CD14-positive monocyte (primary cell): ENCODE results near the gene QRICH2. TPM values are rescaled to one million over a fixed set of nuclear protein-coding genes. Genes with fewer than 3 reads are reported as not detected.

Experiments
- DNase-seq, 3 donors: peaks; one replicate each; pipeline ENCODE4 v3.0.0-alpha.2; 2011 to 2022
- H2AFZ ChIP-seq: 2 replicates; pipeline ENCODE4 v1.6.0; 2012; ENCODE audit warnings: mild to moderate bottlenecking, low read depth, low read length, inconsistent platforms; ENCODE audit not compliant: insufficient read depth, poor library complexity, severe bottlenecking
- H3K27ac ChIP-seq, 2 donors: 1 replicate in 1 of 2; 2 replicates in 1 of 2; pipeline ENCODE4 v1.5.1; 2012 to 2013; ENCODE audit warnings: low read length in 2 of 2, control low read depth in 1 of 2, inconsistent platforms in 1 of 2, low read depth in 1 of 2, mild to moderate bottlenecking in 1 of 2
- H3K27me3 ChIP-seq, 2 donors: one replicate each; pipeline versions ENCODE4 v1.6.0 to v1.6.1; 2011 to 2013; ENCODE audit warnings: low read length in 2 of 2; ENCODE audit not compliant: control insufficient read depth in 2 of 2, insufficient read depth in 2 of 2
- H3K36me3 ChIP-seq, 2 donors: replicated peaks in 1 of 2; 1 replicate in 1 of 2; 2 replicates in 1 of 2; pipeline versions ENCODE4 v1.5.1 to v1.6.1; 2012 to 2013; ENCODE audit warnings: low read length in 2 of 2, control low read depth in 1 of 2, inconsistent platforms in 1 of 2, mild to moderate bottlenecking in 1 of 2; ENCODE audit not compliant: insufficient read depth in 2 of 2, control insufficient read depth in 1 of 2
- H3K4me1 ChIP-seq, 2 donors: 1 replicate in 1 of 2; 2 replicates in 1 of 2; pipeline versions ENCODE4 v1.5.1 to v1.6.1; 2012 to 2013; ENCODE audit warnings: low read length in 2 of 2, control low read depth in 1 of 2, inconsistent platforms in 1 of 2, mild to moderate bottlenecking in 1 of 2, moderate library complexity in 1 of 2; ENCODE audit not compliant: insufficient read depth in 2 of 2, control insufficient read depth in 1 of 2
- H3K4me2 ChIP-seq: replicated peaks from 2 replicates; pipeline ENCODE3; 2012; ENCODE audit warnings: low read length, moderate library complexity, mild to moderate bottlenecking; ENCODE audit not compliant: poor library complexity, severe bottlenecking; ENCODE audit errors: extremely low read depth
- H3K4me3 ChIP-seq, 3 experiments: fragments of 200-600 bp in 1 of 3; sonication (generic) in 1 of 3; replicated peaks in 1 of 3; 1 replicate in 2 of 3; 2 replicates in 1 of 3; pipeline ENCODE4 v1.5.1; 2011 to 2013; ENCODE audit warnings: low read length in 3 of 3, mild to moderate bottlenecking in 3 of 3, control low read depth in 2 of 3, low read depth in 2 of 3, inconsistent platforms in 1 of 3, moderate library complexity in 1 of 3
- H3K79me2 ChIP-seq: 2 replicates; pipeline ENCODE4 v1.6.0; 2012; ENCODE audit warnings: mild to moderate bottlenecking, control low read depth, inconsistent platforms, low read length, moderate library complexity; ENCODE audit not compliant: insufficient read depth
- H3K9ac ChIP-seq: 2 replicates; pipeline ENCODE4 v1.6.0; 2017; ENCODE audit warnings: low read length, mild to moderate bottlenecking; ENCODE audit not compliant: insufficient read depth, poor library complexity, severe bottlenecking
- H3K9me3 ChIP-seq, 2 donors: replicated peaks in 1 of 2; 1 replicate in 1 of 2; 2 replicates in 1 of 2; pipeline versions ENCODE4 v1.5.1 to v1.6.1; 2012 to 2013; ENCODE audit warnings: low read length in 2 of 2, control low read depth in 1 of 2; ENCODE audit not compliant: control insufficient read depth in 1 of 2, insufficient read depth in 1 of 2
- H4K20me1 ChIP-seq: 2 replicates; pipeline ENCODE4 v1.6.0; 2012; ENCODE audit warnings: mild to moderate bottlenecking, low read length, control low read depth, moderate library complexity; ENCODE audit not compliant: insufficient read depth
- H3K27ac Mint-ChIP-seq, 7 donors: one replicate each; pipeline ENCODE4 v1.8.0; 2020; ENCODE audit warnings: mild to moderate bottlenecking in 7 of 7, mixed read lengths in 7 of 7, moderate library complexity in 6 of 7, inconsistent platforms in 2 of 7
- H3K27me3 Mint-ChIP-seq, 3 donors: one replicate each; pipeline ENCODE4 v1.8.0; 2021 to 2022; ENCODE audit warnings: low read depth in 3 of 3, mild to moderate bottlenecking in 3 of 3, mixed read lengths in 3 of 3, moderate library complexity in 3 of 3, inconsistent platforms in 1 of 3
- H3K36me3 Mint-ChIP-seq, 2 donors: one replicate each; pipeline ENCODE4 v1.8.0; 2020; ENCODE audit warnings: mixed read lengths in 2 of 2, inconsistent platforms in 1 of 2, mild to moderate bottlenecking in 1 of 2
- H3K4me1 Mint-ChIP-seq: one replicate; pipeline ENCODE4 v1.8.0; 2020; ENCODE audit warnings: mild to moderate bottlenecking, mixed read lengths
- H3K4me3 Mint-ChIP-seq, 2 donors: one replicate each; pipeline ENCODE4 v1.8.0; 2020; ENCODE audit warnings: mild to moderate bottlenecking in 2 of 2, mixed read lengths in 2 of 2, moderate library complexity in 1 of 2
- H3K9me3 Mint-ChIP-seq, 7 donors: one replicate each; pipeline ENCODE4 v1.8.0; 2020 to 2022; ENCODE audit warnings: mixed read lengths in 7 of 7, mild to moderate bottlenecking in 6 of 7, moderate library complexity in 6 of 7, inconsistent platforms in 2 of 7
- CTCF ChIP-seq: fragments of 200-600 bp; IDR thresholded peaks from one replicate; pipeline ENCODE4 v1.8.0; 2022; ENCODE audit warnings: antibody characterized with exemption, mild to moderate bottlenecking
- WGBS: methylation state at CpG from one replicate; pipeline ENCODE4 v1.1.5; 2013; ENCODE audit warnings: missing lambda C conversion rate; ENCODE audit not compliant: insufficient coverage; 5-methylcytosine and 5-hydroxymethylcytosine counted together
- intact Hi-C, 2 donors: fragments of 100-400 bp; cut with micrococcal nuclease; formaldehyde crosslinking; loops; one replicate each; pipeline versions ENCODE4 v1.15.0 to v1.15.1; 2023
- polyA plus RNA-seq, 3 donors: library from polyadenylated mRNA; depleted of rRNA in 1 of 3; unstranded in 2 of 3; stranded (reverse) in 1 of 3; fragments of 300-500 nt in 2 of 3; fragments of >200 nt in 1 of 3; fragmentation: Illumina TruSeq in 2 of 3; gene quantifications; 1 replicate in 2 of 3; 2 replicates in 1 of 3; pipeline ENCODE4 v1.2.3, GENCODE V29; 2012 to 2021

The QRICH2 gene
- polyA plus RNA-seq, 3 donors: 0.04 to 1.9 TPM; not detected in 1

GRCh38 chr17:76356803-76357456 lies 48.9 kb upstream of the QRICH2 start:
- H3K27ac Mint-ChIP-seq: no peak overlapping the region
- peaks cover 13% of the 10 kb centered on the region for H3K79me2 ChIP-seq
- H3K36me3 ChIP-seq: no peaks in the 10 kb centered on the region
- H3K4me1 Mint-ChIP-seq: peaks cover 21% of the 10 kb centered on the region
- peaks cover 0 to 1% (median 0%) of the 10 kb centered on the region in 7 donors for H3K9me3 Mint-ChIP-seq
- TF ChIP-seq CTCF: no peak
- no peak overlapping the region for H3K27ac ChIP-seq
- no peaks in the 10 kb centered on the region for H3K27me3 ChIP-seq
- H4K20me1 ChIP-seq: no peaks in the 10 kb centered on the region
- no peak overlapping the region for H3K4me3 ChIP-seq
- H3K9me3 ChIP-seq: no peaks in the 10 kb centered on the region
- no peak overlapping the region for H2AFZ ChIP-seq
- no peak overlapping the region for H3K9ac ChIP-seq
- intact Hi-C loops: no loop called here
- H3K27me3 Mint-ChIP-seq: peaks cover 5 to 13% (median 6%) of the 10 kb centered on the region in 3 donors
- peaks cover 15 to 21% of the 10 kb centered on the region in 2 donors for H3K4me1 ChIP-seq
- no peak overlapping the region for H3K4me3 Mint-ChIP-seq
- H3K4me2 ChIP-seq: no peak overlapping the region
- 76% methylated on average over 4 of the region's 12 CpGs for WGBS
- no peaks in the 10 kb centered on the region for H3K36me3 Mint-ChIP-seq
- DNase-seq: no peak

GRCh38 chr17:76354747-76355310 lies 46.8 kb upstream of the QRICH2 start:
- peaks cover 0 to 2% of the 10 kb centered on the region in 2 donors for H3K36me3 Mint-ChIP-seq
- peak overlapping the region in 1 of 7 donors; percentile 98 for H3K27ac Mint-ChIP-seq
- WGBS: 74% methylated on average over 6 of the region's 13 CpGs
- Histone ChIP-seq H3K27ac (no peak overlapping the region), H3K4me3 (no peak overlapping the region), H4K20me1 (no peaks in the 10 kb centered on the region), H3K9me3 (no peaks in the 10 kb centered on the region), H3K36me3 (no peaks in the 10 kb centered on the region), H3K4me2 (peak overlapping the region; percentile 91), H2AFZ (peak overlapping the region; percentile 97), H3K27me3 (no peaks in the 10 kb centered on the region), H3K4me1 (peaks cover 15 to 21% of the 10 kb centered on the region in 2 donors), H3K79me2 (peaks cover 34% of the 10 kb centered on the region), H3K9ac (no peak overlapping the region)
- no peak for DNase-seq
- intact Hi-C loops: loop anchor here (2.0 to 5.0 kb wide), 2 partner anchors 30 to 32 kb away; partner anchors contain the start of gene SPHK1 (in 1 of the 2)
- peak overlapping the region; percentile 27 to 99 for H3K4me3 Mint-ChIP-seq
- H3K9me3 Mint-ChIP-seq: peaks cover 0 to 1% (median 0%) of the 10 kb centered on the region in 7 donors
- peaks cover 24% of the 10 kb centered on the region for H3K4me1 Mint-ChIP-seq
- TF ChIP-seq CTCF: no peak
- peaks cover 3 to 8% (median 6%) of the 10 kb centered on the region in 3 donors for H3K27me3 Mint-ChIP-seq
